HL-60 (cell line): ENCODE measurements around the gene SECISBP2L.

Experiments
- CTCF ChIP-seq: IDR thresholded peaks from one replicate; pipeline ENCODE4 v1.5.1; 2011; ENCODE audit warnings: low read length, control low read depth, inconsistent platforms; ENCODE audit not compliant: insufficient read depth
- GABPA ChIP-seq: IDR thresholded peaks from 2 replicates; pipeline ENCODE4 v1.6.1; 2012; ENCODE audit warnings: low read depth
- POLR2AphosphoS5 ChIP-seq: IDR thresholded peaks from 2 replicates; pipeline ENCODE4 v1.6.1; 2012; ENCODE audit warnings: low read depth
- REST ChIP-seq: IDR thresholded peaks from 2 replicates; pipeline ENCODE4 v1.6.1; 2012; ENCODE audit warnings: low read depth; ENCODE audit not compliant: insufficient replicate concordance
- SPI1 ChIP-seq: IDR thresholded peaks from 2 replicates; pipeline ENCODE4 v1.6.1; 2012; ENCODE audit warnings: low read depth, mild to moderate bottlenecking, borderline replicate concordance

DNA sequence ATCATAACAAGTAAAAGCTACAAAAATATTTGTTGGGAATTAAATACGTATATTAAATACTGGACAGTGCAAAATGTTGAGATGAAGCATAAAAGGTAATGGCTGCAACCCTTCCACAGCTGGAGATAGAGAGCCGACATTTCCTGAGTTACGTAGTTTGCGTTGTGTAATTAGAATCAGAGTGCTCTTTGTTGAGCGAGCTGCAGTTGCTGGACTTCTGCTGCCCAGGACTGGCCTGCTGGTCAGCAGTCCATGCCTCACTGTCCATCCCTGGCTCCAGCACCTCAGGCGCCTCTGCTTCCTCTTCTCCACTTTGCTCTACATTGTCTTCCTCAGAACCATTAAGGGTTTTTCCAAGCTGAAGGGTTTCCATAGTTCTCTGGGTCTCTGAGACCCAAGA, 54.1 kb downstream of the SECISBP2L start:
- no peak for TF ChIP-seq REST
- TF ChIP-seq CTCF = no peak
- no peak for TF ChIP-seq POLR2AphosphoS5
- TF ChIP-seq SPI1 = no peak
- TF ChIP-seq GABPA = no peak
